HG03045 (cell line): ENCODE results near the gene ST3GAL3.
A peak's percentile ranks its signal among the peaks of the same experiment; 100 is the strongest.

Experiments used
- ATAC-seq: cut with Tn5 transposase; IDR thresholded peaks from one replicate; pipeline ENCODE4 v1.9.1; 2021; ENCODE audit warnings: mild to moderate bottlenecking, moderate library complexity; ENCODE audit not compliant: unreplicated experiment

Gene ST3GAL3

DNA sequence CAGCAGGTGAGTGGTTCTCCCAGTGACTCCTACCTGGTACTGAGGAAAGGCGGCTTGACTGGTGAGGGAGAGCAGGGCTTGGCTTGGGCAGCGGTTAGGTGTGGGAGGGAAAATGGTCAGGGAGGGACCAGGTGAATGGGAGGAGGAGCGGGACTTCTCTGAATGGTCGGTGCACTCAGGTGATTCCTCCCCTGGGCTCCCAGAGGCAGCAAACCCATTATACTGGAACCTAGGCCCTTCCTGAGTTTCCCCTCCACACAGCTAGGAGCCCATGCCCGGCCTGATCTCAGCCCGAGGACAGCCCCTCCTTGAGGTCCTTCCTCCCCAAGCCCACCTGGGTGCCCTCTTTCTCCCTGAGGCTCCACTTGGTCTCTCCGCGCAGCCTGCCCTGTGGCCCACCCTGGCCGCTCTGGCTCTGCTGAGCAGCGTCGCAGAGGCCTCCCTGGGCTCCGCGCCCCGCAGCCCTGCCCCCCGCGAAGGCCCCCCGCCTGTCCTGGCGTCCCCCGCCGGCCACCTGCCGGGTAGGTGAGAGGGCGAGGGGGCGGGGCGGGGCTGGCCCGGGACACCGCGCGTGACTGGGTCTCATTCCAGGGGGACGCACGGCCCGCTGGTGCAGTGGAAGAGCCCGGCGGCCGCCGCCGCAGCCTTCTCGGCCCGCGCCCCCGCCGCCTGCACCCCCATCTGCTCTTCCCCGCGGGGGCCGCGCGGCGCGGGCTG, 228.5 kb downstream of the ST3GAL3 start:
- ATAC-seq: no peak

DNA sequence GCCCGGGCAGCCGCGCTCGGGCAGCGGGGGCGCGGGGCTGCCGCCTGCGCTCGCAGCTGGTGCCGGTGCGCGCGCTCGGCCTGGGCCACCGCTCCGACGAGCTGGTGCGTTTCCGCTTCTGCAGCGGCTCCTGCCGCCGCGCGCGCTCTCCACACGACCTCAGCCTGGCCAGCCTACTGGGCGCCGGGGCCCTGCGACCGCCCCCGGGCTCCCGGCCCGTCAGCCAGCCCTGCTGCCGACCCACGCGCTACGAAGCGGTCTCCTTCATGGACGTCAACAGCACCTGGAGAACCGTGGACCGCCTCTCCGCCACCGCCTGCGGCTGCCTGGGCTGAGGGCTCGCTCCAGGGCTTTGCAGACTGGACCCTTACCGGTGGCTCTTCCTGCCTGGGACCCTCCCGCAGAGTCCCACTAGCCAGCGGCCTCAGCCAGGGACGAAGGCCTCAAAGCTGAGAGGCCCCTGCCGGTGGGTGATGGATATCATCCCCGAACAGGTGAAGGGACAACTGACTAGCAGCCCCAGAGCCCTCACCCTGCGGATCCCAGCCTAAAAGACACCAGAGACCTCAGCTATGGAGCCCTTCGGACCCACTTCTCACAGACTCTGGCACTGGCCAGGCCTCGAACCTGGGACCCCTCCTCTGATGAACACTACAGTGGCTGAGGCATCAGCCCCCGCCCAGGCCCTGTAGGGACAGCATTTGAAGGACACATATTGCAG, 229.3 kb downstream of the ST3GAL3 start:
- no peak for ATAC-seq

DNA sequence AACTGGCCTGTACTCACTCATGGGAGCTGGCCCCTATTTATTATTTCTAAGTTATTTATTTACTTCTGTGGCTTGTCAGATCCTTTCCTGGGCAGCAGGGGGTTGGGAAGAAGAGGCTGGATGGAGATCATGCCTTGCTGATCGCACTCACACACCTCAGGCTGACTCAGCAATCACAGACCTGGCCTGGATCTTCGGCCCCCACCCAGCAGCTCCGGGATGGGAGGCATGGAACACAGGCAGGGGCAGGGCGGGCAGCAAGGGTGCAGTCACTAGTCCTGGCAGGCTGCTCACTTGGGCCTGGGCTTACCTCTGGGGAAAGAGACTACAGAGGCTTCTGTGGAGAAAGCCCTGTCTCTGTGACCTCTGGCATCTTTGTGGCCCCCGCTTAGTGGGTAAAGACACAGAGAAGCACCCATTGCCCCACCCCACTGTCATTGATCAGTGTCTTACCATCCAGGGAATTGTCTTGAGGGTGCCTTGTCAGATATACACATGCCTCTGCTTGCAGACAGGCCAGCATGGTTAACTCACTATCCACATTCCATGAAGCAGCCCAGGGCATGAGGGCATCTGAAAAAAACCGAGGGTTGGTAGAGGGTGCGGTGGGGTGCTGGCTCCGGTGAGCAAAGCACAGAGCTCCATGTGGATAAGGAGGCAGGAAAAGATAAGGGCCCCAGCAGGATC, 230.0 kb downstream of the ST3GAL3 start:
- ATAC-seq: no peak

DNA sequence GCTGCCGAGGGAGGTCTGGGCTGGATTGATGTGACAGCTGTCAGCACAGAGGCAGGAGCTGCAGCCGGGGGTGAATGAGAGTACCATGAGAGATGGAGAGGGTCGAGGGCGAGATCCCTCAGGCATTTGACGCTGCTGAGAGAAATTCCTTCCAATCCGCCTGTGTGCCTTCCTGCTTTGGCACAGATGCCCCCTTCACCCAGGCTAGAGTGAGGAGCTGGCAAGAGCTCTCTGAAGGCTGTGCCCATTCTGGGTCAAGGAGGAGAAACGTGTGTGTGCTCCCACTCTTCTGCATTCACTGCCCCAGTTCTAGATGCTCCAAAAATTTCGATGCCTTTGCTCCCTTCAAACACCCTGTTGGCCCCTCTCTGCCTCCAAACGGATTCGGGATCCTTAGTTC, 231.0 kb downstream of the ST3GAL3 start:
- no peak for ATAC-seq

DNA sequence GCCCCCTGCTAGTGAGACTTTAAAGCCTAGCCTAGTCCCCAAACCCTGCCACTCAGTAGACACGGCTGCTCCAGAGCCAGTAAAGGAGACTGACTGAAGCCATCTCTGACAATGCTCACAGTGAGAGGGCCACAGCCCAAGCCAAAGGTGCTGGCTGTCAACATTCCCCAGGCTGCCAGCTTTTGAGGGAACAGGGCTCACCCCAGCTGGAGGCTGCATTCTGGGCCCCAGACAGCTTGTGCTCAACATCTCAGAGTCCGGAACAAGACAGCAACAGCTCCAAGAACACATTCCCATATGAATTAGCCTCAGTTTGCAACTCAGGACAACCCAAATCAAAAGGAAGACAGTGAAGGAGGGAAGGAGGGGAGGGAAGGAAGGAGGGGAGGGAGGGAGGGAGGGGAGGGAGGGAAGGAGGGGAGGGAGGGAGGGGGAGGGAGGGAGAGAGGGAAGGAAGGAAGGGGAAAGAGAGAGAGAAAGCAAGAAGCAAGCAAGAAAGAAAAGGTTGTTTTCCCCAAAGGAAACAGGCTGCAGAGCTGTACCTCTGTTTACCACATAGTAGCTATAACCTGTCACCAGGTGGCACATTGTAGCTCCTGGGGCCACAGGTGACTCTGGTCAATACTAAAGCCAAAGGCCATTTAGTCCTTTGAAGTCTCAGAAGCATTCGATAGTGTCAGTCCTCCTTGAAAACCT, 231.7 kb downstream of the ST3GAL3 start:
- ATAC-seq: no peak

DNA sequence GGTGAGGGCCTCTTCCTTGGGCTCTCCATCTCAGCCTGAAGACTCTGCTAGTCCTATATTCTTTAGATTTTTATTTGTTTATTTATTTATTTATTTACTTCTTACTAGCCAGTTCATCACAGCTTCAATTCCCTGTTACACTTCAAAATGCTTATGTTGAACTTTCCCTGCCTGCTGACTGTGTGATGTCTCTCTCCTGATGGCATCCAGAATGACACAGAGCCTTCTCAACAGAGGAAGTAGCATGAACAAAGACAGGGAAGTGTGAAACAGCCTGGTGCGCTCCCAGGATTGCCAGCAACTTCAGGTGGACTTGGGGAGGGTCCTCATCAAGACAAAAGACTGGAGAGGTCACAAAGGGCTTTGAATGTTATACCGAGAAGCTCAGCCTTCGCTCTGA, 235.1 kb downstream of the ST3GAL3 start:
- ATAC-seq: no peak

DNA sequence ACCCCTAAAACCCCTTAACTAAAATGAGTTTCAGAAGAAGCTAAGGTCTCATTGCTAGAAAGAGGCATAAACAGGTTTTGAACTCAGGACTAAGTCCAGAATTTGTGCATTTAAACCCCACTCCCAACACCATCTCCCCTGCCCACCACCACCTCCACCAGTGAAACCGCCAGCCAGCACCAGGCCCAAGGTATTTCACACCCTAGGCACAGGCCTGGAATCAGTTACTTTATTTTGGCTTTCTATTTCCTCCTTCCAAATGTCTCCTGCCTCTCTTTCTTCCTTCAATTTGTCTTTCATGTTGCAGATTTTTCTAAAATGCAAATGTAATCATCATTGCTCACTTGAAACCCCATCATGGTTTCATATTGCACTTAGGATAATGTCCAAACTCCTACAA, 237.5 kb downstream of the ST3GAL3 start:
- ATAC-seq: no peak

DNA sequence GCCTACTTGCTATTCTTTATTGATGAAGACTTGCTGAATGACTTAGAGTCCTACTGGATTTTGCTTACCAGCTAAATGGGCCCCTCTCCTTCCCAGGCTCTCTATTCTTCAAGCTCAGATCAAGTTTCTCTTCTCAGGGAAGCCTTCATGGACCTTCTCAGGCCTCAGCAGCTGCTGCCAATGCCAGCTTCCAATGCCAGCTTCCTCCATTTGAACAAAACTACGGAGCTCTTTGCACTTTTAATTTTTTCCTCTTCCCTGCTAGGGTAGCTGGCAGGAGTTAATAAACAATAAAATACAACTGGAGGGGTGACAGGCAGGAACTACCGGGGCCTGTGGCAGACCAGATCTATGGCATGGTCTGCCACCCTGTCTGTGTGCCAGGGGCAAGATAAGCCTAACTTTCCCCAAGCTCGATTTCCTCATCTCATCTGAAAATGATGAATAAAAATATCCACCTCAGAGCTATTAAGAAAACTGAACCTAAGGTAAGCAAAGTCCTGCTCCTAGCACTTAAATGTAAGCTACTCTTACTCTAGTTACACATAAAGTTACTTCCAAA, 238.4 kb downstream of the ST3GAL3 start:
- ATAC-seq: no peak

DNA sequence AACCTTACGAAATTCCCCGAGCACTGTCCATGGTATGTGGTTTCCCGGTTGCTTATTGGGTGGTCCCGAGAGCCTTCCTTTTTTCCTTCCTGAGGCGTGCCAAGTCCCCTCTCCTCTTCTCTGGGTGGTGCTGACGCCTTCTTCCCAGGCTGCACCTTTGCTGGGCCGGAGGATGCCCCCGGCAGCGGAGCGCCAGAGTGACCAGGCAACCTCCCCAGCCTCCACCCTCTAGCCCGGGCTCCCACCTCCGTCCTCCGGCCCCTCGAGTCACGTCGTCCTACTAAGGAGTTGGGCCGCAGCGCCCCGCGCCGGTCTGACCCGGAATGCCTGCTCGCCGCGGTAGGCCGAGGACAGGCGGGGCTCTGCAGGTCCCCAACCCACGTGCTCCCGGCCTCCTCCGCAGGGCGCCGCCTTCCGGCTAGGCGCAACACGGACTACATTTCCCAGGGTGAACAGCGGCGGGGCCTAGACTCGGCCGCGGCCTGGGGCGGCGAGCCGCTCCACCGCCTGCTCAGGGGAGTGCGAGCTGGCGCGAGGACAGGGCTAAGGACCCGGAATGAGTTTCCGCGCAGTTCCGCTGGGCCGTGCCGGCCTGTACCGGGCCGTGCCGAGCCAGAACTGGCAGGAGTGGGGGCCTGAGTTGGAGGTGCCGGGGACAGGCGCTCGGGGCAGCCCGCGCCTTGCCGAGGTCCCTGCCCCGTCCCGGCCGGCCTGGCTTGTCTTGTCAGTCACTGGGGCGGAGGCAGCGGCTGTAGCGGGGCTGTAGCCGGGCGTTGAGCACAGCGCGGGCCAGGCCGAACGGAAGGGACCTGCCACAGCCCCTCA, 239.1 kb downstream of the ST3GAL3 start, which contains the start of gene IPO13:
TSS of gene IPO13 (plus strand) at position 715 of the 825 bp plus-strand sequence. CDS start 651 bp downstream, outside the sequence.
- ATAC-seq: peak; percentile 91

DNA sequence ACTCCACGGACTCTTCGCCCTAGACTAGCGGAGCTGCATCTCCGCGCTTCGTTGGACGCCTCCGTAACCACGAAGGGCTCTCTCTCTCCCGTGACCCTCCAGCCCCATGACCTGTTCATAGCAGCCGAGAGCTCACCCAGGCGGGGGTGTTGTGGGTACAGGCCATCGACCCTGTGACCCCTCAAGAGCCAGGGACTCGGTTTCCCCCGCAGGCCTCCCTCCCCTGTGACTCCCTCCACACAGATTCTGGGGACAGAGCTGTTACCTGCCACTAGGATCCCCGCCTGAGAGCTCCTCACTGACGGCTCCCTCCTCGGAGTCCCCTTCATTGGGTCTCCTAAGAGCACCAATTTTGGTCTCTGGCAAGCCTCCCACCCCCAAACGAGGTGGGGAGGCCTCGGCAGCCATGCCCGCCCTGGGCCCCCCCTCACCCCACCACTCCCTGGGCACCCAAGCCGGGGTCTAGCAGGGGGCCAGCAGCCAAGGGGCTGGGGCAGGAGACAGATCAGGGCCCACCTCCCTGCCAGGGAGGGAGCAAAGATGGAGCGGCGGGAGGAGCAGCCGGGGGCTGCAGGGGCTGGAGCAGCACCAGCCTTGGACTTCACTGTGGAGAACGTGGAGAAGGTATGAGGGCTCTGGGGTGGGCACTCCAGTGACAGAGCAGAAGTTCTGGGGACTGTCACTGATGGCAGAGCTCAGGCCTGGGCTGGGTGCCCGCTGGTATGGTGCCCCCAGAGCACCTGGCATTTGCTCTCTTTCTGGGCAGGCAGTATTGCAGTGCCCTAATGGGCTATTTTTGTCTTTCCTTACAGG, 239.9 kb downstream of the ST3GAL3 start:
- peak; percentile 17 for ATAC-seq

DNA sequence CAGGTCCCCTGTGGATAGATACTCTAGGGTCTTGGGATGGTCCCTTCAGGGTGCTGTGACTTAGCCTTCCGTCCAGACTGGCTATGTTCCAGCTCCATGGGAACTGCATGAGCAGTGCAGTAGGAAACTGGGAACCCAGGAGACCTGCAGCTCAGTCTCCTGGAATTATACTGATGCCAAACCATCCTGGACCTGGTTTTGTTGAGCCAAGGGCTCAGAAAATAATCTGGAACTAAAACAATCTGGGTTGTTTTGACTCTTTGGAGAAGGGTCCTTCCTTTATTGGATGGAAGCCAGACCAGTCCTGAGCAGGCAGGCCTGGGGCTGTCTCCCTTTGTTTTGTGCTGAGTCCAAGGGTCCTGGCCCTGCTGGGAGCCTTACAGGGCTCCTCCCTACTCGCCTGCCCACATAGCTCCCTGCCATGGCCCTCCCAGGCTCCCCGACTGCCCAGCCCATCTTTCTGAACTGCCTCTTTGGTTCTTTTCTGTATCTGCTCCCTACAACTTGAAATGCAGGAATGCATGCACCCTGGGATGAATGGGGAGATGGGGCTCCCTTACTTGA, 240.6 kb downstream of the ST3GAL3 start:
- ATAC-seq: no peak

DNA sequence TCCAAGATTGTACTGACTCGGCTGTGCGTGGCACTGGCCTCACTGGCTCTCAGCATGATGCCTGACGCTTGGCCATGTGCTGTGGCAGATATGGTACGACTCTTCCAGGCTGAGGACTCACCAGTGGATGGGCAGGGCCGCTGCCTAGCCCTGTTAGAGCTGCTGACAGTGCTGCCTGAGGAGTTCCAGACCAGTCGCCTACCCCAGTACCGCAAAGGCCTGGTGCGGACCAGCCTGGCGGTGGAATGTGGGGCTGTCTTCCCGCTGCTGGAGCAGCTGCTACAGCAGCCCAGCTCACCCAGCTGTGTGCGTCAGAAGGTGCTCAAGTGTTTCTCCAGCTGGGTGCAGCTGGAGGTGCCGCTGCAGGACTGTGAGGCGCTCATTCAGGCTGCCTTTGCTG, 242.3 kb downstream of the ST3GAL3 start:
- no peak for ATAC-seq

DNA sequence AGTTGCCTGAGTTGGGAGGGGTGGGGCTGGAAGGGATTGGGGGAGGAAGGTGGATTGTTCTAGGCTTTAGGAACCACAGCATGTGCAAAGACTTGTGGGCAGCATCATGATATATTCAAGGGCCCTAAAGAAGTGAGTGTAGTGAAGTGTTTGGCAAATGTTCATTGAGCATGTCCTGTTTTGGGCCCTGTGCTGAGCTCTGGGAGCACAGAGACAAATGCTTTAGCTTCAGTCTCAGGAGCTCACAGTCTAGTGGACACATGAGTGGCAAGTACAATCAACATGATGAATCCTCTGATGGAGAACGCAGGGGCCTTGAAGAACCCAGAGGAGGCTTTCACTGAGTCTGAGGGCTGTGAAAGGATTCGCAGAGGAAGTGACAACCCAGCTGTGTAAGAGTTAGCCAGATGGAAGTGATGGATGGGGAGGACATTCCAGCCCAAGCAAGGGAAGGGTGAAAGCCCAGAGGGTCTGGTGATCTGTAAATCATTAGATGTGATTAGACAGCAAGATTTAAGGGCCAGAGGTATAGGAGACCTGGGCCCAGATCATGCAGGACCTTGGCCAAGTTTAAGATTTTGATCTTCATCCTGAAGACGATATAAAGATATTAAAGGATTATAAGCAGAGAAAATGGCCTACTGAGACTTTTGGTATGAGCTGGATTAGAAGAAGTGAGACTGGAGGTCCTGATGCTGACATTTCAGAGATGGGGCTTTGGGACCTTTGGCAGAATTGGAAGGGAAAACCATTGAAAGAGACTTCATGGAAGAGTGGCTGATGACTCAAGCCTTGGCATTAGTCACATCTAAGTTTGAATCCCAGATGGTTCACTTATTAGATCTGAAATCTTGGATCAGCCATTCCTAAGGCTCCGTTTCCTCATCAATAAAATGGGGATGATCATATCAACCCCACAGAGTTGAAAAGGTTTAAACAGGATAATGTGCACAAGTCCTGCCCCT, 244.0 kb downstream of the ST3GAL3 start:
- ATAC-seq: no peak

DNA sequence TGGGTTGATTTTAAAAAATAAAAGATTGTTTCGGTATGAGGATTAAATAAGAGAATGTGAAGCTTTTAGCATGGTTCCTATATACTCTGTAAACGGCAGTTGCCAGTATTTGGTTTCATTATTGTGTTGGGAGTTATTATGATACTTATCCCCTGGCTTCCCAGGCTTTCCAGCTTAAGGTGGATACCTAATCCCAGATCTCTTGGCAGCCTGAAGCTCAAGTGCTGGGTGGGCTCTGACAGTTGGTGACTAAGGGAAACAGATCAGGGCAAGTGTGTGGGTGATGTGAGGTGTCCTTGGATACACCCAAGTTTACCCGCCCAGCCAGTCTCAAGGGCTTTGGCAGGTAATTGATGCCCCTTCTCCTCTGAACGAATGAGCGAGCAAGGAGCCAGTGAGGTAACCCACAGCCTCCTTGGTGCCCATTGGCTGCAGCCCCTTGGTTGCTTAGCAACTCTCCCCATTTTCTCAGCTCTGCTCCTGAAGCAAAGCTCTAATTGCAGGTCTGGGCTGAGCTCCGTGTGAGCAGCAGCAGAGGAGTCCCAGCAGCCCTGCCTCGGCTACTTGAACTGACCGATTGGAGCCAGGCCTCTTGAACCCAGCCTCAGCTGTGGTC, 245.5 kb downstream of the ST3GAL3 start:
- ATAC-seq: no peak

DNA sequence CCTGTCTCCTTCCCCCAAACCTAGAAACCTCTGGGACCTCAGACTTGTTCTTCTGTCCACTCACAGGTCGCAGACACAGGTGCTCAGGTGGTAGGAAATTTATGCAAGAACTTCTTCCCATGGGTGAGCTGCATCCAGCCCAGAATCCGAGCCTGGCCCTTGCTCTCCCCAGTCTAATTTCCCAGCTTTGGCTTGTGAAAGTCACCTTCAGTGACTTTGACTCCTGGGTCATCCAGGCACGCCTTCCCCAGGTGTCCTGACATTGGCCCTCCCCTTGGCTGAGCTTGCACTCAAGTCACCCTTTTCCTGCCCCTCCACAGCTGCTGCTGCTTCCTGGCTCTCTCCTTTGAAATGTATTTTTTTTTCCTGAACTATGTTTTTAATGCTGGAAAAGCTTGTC, 246.0 kb downstream of the ST3GAL3 start:
- no peak for ATAC-seq

DNA sequence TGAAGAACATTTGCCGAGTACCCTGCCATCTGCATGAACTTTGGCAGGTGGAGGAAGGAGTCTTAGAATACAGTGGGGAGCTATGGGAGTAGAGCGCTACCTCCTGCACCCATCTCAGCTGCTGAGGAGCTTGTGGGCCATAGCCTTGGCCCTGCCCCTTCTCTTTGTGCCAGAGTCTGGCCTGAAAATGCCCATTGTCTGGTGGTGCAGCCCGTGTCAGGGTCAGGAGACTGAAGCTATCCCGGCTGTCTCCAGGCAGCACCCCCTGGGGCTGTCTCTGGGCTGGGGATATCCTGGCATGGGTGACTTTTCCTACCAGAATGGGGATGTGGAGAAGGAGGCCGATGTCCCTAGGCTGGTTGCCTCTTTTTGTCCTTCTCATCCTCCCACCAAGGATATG, 246.7 kb downstream of the ST3GAL3 start:
- ATAC-seq: no peak

DNA sequence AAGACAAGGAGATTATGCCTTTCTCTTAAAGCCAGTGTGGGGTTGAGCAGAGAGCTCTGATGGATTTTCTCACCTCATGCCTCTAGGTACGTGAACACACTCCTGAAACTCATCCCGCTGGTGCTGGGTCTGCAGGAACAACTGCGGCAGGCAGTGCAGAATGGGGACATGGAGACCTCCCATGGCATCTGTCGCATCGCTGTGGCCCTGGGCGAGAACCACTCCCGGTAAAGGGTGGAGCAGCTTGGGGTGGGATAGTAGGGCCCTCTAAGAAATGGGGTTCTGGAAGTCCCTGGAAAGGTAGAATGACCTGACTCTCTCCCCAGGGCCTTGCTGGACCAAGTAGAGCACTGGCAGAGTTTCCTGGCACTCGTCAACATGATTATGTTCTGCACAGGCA, 248.9 kb downstream of the ST3GAL3 start:
- no peak for ATAC-seq
